Stimulated activated CD4-positive, alpha-beta T cell treated with anti-CD3 and anti-CD28 coated beads, TNF-alpha, amount 100 ng/mL, for 4 hours (primary cell): ENCODE measurements around the gene GOLGA2.

ENCODE experiments used
- DNase-seq, 3 experiments: peaks; one replicate each; pipeline ENCODE4 v3.0.0-alpha.2; 2020; ENCODE audit warnings: low read depth in 3 of 3

The GOLGA2 gene

GRCh38 chr9:128257086-128257825 is 18.6 kb downstream of the GOLGA2 start:
- no peak for DNase-seq

- DNase-seq = peak; percentile 20 to 33 (median 24)
These were observed 20.7 kb downstream of the GOLGA2 start for GRCh38 chr9:128254855-128255759.

DNA sequence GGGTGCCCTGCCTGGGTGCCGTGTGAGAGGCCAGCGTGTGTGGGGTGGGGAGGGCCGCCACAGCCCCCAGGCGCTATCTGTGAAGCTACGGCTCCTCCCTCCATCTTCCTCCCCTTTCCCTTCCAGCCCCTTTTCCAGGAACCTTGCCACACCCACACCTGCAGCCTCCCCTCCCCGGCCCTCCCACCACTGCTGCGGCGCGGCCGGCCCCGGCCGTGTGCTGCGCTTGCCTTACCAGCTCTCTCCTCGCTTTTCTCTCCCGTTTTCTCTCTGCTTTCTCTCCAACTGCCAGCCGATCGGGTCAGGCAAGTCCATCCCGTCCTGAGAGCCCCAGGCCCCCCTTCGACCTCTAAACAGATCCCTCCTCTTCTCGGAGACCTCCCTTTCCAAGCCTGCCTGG is 21.4 kb downstream of the GOLGA2 start:
- DNase-seq = no peak

DNA sequence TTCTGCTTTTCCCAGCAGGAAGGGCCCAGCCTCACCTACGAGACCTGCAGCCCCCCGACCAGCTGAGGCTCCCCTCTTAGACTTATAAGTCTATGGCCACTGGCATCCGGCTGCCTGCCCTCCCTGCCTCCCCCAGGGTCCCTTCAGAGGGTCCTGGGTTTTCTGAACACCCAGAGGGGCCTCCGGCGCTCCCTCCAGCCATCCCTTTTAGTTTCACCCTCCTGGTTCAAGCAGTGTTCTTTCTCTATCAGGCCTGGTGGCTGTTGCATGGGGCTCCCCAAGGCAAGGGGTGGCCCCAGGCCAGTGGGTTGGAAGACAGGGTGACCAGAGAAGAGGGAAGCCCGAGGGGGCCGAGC is 21.8 kb downstream of the GOLGA2 start:
- DNase-seq = no peak

- no peak for DNase-seq
These were observed 22.4 kb downstream of the GOLGA2 start for GRCh38 chr9:128253140-128253990.

- no peak for DNase-seq
These were observed 23.3 kb downstream of the GOLGA2 start for GRCh38 chr9:128252317-128253139.

GRCh38 chr9:128251732-128252100 is 24.1 kb downstream of the GOLGA2 start:
- no peak for DNase-seq

GRCh38 chr9:128250839-128251731 is 24.7 kb downstream of the GOLGA2 start:
- DNase-seq = no peak

DNA sequence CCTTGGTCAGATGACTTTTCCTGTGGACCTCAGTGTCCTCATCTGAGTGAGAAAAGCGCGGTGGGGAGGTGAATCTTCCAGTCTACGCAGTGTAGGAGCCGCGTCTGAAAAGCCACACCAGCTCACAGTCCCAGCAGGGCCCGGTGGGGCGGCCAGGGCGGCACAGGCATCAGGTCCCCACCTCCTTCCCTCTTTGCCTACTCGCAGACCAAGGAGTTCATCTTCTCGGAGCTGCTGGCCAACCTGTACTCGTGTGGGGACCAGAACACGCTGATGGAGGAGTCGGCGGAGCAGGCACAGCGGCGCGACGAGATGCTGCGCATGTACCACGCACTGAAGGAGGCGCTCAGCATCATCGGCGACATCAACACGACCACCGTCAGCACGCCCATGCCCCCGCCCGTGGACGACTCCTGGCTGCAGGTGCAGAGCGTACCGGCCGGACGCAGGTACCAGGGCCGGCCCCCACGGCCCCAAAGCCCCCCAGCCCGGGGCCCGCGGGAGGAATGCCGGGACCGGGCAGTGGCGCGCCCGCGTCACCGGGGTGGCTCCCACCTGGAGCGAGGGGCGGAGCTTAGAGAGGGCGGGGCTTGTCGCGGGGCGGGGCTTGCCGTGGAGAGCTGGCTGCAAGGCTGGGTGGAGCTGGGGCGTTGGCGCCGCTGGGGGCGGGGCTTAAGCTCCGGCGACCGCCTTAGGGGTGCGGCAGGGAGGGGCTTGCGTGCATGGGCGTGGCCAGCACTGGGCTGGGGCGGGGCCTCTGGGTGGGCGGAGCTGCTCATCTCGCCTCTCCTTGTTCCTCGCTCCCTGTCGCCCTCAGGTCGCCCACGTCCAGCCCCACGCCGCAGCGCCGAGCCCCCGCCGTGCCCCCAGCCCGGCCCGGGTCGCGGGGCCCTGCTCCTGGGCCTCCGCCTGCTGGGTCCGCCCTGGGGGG is 25.6 kb downstream of the GOLGA2 start:
- DNase-seq = peak; percentile 98 to 100 (median 99)

DNA sequence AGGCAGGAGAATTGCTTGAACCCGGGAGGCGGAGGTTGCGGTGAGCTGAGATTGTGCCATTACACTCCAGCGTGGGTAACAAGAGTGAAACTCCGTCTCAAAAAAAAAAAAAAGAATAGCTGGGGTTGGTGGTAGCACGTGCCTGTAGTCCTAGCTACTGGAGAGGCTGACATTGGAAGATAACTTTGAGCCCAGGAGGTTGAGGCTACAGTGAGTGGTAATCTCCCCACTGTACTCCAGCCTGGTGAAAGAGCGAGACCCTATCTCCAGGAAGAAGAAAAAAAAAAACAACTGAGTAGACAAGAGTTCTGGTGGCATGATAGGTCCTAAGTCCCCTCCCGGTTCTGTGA is 26.3 kb downstream of the GOLGA2 start:
- DNase-seq = no peak

DNA sequence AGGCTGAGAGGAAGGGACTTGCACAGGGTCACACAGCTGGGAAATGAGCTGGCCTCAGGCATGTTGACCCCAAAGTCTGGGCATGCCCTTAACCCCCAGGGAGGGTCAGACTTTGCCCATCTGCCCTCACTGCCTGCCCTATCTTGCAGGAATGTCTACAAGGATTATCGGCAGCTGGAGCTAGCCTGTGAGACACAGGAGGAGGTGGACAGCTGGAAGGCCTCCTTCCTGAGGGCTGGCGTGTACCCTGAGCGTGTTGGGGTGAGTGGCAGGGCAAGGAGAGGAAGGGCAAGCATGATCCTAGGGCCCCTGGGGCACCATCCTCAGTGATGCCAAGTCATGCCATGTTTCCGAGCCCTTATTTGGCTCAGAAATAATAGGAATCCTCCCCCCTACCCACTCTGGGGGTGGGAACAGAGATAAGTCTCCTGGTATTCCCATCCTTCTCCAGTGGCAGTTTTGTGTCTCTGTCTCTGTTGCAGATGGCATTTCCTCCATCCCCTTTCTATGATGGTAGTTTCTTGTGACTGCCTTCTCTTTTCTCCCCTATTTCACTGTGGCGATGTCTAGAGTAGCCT is 28.5 kb downstream of the GOLGA2 start:
- no peak for DNase-seq

GRCh38 chr9:128246471-128246870 is 29.3 kb downstream of the GOLGA2 start:
- no peak for DNase-seq

- no peak for DNase-seq
These were observed 30.2 kb downstream of the GOLGA2 start for GRCh38 chr9:128245421-128246151.

DNA sequence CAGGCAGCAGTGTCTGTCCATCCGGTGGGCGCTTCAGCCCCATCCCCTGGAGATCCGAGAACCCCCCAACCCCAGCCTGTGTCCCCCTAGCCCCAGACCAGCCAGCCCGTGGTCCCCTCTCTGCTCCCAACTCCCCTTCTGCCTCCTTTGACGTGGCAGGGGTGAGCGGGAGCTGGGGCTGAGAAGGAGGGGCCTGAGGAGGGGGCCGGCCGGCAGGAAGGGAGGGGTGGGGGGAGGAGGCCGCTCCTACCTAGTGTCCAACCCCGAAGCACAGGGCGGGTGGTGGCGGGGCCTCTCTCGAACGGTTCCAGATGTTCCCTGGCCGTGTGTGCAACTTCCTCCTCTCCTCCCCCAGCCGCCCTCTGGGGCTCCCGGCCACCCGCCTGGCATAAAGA is 31.0 kb downstream of the GOLGA2 start:
- no peak for DNase-seq

GRCh38 chr9:128244091-128244836 is 31.5 kb downstream of the GOLGA2 start:
- no peak for DNase-seq

- no peak for DNase-seq
These were observed 32.4 kb downstream of the GOLGA2 start for GRCh38 chr9:128243215-128244018.

GRCh38 chr9:128242828-128243214 is 33.0 kb downstream of the GOLGA2 start:
- DNase-seq = no peak
